PFSK-1 (cell line): ENCODE measurements around the gene SURF1.

Source experiments
- FOXP2 ChIP-seq: optimal IDR thresholded peaks from 2 replicates; pipeline ENCODE3; 2011; ENCODE audit warnings: borderline replicate concordance, control low read depth, inconsistent platforms; ENCODE audit not compliant: insufficient read depth; ENCODE audit errors: extremely low read length, extremely low read depth
- POLR2AphosphoS5 ChIP-seq: IDR thresholded peaks from 2 replicates; pipeline ENCODE4 v1.6.1; 2012; ENCODE audit warnings: low read depth, mild to moderate bottlenecking, control low read depth, low read length, moderate library complexity
- REST ChIP-seq, 2 experiments: IDR thresholded peaks; 2 replicates each; pipeline versions ENCODE4 v1.6.1 to v1.8.0; 2011 to 2012; ENCODE audit warnings: low read depth in 2 of 2, low read length in 2 of 2, control low read depth in 1 of 2, inconsistent platforms in 1 of 2, mild to moderate bottlenecking in 1 of 2, moderate library complexity in 1 of 2; ENCODE audit not compliant: insufficient read depth in 1 of 2
- SIN3A ChIP-seq: IDR thresholded peaks from 2 replicates; pipeline ENCODE4 v1.6.1; 2012; ENCODE audit warnings: mild to moderate bottlenecking, low read length, moderate library complexity, borderline replicate concordance; ENCODE audit not compliant: insufficient read depth
- TAF1 ChIP-seq: IDR thresholded peaks from 2 replicates; pipeline ENCODE4 v1.6.1; 2012; ENCODE audit warnings: low read length, control low read depth, borderline replicate concordance; ENCODE audit not compliant: insufficient read depth

Gene SURF1

DNA sequence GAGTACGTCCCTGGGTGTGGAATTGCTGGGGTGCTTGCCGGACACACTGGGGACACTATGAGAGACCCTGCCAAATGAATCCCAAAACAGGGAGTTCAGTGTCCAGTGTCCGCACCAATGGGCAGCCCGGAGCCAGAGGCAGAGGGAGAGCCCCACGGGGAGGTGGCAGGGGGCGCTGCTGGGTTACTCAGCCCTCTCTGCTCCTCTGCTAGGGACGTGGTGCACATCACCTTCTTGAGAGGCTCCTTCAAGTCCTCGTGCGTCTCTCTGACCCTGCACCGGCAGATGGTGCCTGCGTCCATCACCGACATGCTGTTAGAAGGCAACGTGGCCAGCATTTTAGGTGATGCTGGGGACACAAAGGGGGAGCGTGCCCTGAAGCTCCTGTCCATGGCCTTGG, 40.7 kb upstream of the SURF1 start:
- TF ChIP-seq REST (IDR thresholded peaks at IDR 0.05; ENCODE audit: insufficient read depth in 1 of 2, low read depth in 2 of 2, low read length in 2 of 2) (no peak), SIN3A (no peak), POLR2AphosphoS5 (no peak), FOXP2 (no peak), TAF1 (no peak)

DNA sequence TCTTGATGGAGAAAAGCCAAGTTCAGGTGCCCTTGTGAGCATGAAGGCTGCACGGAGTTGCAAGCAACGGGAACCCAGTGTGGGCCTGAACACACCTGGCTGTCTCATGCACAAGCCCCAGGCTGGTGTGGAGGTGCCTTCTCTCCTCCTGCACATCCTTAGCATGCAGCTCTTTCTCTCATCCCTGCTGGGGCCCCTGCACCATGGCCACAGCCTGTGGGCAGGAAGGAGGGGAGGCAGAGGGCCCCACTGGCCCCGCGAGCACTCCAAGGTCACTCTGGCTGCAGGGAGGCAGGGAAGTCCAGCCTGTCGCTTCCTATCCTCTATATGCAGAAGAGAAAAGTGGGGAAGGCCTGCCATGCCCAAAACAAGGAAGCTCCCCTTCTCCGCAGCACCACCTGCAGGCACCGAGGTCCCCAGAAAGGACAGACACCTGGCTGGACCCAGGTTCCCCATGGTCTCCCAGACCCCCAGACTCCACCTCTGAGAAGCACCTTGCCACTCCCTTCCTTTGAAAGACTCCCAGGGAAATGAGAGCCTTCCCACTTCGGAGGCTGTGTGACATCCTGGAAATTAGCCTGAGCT, 38.5 kb upstream of the SURF1 start:
- TF ChIP-seq REST (IDR thresholded peaks at IDR 0.05; ENCODE audit: insufficient read depth in 1 of 2, low read depth in 2 of 2, low read length in 2 of 2) = no peak
- TF ChIP-seq POLR2AphosphoS5 = no peak
- no peak for TF ChIP-seq SIN3A
- TF ChIP-seq TAF1 = no peak
- no peak for TF ChIP-seq FOXP2

DNA sequence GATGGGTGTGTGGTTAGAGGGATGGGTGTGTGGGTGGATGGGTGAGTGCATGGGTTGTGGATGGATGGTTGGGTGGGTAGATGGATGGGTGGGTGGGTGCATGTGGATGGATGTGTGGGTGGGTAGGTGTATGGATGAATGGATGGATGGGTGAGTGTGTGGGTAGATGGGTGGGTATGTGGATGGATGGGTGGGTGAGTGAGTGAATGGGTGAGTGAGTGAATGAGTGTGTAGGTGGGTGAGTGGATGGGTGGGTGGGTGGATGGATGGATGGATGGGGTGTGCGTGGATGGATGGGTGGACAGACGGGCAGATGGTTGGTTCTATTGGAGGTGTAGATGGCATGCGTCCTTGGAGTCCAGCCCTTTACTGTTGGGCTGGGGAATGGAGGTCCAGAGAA, 37.1 kb upstream of the SURF1 start:
- TF ChIP-seq SIN3A (no peak), TAF1 (no peak), FOXP2 (no peak), POLR2AphosphoS5 (no peak), REST (IDR thresholded peaks at IDR 0.05; ENCODE audit: insufficient read depth in 1 of 2, low read depth in 2 of 2, low read length in 2 of 2) (no peak)

DNA sequence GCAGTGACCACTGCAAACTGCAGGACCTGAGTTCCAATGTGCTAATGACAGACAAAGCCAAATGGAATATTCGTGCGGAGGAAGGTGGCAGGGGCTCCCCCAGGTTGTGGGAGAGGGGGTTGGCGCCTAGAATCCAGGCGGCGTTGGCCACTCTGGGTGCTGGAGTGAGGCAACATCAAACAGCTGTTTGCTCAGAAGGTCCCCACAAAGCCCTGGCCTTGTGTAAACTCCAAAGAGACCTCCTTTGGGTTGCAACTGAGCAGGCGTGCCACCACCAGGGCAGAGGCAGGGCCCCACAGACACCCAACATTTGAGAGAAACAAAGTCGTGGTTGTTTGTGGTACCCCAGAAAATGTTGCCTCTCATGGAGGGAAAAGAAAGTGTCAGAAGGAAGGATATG, 34.4 kb upstream of the SURF1 start:
- TF ChIP-seq TAF1 = no peak
- TF ChIP-seq POLR2AphosphoS5 = no peak
- TF ChIP-seq SIN3A = no peak
- TF ChIP-seq FOXP2 = no peak
- TF ChIP-seq REST (IDR thresholded peaks at IDR 0.05; ENCODE audit: insufficient read depth in 1 of 2, low read depth in 2 of 2, low read length in 2 of 2) = no peak

- TF ChIP-seq TAF1 (no peak), FOXP2 (no peak), POLR2AphosphoS5 (no peak), SIN3A (no peak), REST (IDR thresholded peaks at IDR 0.05; ENCODE audit: insufficient read depth in 1 of 2, low read depth in 2 of 2, low read length in 2 of 2) (no peak)
Observed at GRCh38 chr9:133389562-133389961, 33.3 kb upstream of the SURF1 start.
